GM12872 (cell line): Measurements from ENCODE around the gene ARMC10.

Experiments used
- CTCF ChIP-seq: IDR thresholded peaks from 3 replicates; pipeline ENCODE4 v1.5.1; 2011; ENCODE audit warnings: low read depth, mild to moderate bottlenecking, low read length, moderate library complexity; ENCODE audit not compliant: insufficient read depth

The ARMC10 gene

DNA sequence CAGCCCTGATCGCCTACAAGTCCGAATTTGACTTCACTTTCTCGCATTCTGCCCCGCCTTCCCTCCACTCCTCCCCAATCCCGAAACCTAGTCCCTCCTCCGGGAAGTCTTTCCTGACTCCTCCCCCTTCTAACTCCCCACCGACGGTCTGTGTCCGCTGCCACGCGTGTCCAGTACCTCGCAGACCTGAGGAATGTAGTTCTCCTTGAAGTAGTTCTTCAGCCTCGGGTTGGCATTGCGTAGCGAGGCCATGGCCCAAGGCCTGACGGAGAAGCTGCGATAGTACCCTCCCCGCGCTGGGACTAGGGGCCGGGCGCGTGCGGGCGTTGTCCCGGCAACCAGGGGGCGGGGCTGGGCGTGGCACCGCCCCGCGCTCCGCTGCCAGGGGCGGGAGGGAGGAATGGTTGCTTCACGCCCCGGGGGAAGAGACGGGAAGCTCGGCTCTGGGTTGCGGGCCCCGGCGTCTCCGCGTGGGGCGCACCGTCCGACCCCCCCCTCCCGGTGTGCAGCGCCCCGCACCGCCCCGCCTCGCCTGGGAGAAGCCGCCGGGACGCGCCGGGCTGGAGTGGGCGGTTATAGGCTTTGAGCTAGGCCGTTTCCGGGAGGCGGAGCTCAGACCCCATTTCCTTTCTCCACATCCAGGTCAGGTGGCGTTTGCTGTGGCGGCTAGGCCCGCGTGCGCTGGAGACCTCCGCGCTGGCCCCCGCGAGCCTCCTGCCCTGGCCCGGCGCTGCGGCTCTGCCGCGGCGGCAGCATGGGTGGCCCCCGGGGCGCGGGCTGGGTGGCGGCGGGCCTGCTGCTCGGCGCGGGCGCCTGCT is at the start of gene ARMC10, which contains the start of gene FBXL13:
TSS of gene ARMC10 (plus strand) at position 622 of the 818 bp plus-strand sequence. CDS start at position 755, 133 bp downstream.
TSS of gene FBXL13 (minus strand) at position 278 of the 818 bp plus-strand sequence.
- no peak for TF ChIP-seq CTCF

- TF ChIP-seq CTCF = no peak
Observed at GRCh38 chr7:103025341-103025740, 49.6 kb upstream of the ARMC10 start.

- no peak for TF ChIP-seq CTCF
Observed at GRCh38 chr7:103031024-103031423, 43.9 kb upstream of the ARMC10 start.

DNA sequence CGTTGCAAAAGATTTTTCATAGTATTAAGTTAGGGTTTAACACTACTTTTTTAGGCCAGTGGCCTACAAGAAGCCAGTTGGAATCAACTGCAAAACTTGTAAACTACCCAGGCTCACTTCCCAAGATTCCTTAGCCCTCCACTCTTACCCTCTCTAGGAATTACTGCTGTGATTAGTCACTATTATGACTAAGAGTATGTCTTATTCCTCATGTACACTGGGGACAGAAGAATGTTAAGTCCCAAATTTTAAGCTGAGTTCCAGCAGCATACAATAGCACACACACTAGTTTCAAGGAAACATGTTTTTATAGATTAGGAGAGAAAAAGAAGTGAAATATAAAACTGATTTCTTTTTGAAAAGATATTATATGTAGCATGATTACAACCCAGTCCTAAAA is 43.2 kb upstream of the ARMC10 start:
- no peak for TF ChIP-seq CTCF

DNA sequence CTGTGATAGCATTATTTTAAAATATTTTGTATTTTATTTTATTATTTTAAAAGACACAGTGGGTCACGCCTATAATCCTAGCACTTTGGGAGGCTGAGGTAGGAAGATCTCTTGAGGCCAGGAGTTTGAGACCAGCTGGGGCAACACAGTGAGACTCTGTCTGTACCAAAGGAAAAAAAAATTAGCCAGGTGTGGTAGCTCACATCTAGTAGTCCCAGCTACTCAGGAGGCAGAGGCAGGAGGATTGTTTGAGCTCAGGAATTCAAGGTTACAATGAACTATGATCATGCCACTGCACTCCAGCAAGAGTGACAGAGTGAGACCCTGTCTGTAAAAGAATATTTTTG is 37.5 kb upstream of the ARMC10 start:
- TF ChIP-seq CTCF = no peak

DNA sequence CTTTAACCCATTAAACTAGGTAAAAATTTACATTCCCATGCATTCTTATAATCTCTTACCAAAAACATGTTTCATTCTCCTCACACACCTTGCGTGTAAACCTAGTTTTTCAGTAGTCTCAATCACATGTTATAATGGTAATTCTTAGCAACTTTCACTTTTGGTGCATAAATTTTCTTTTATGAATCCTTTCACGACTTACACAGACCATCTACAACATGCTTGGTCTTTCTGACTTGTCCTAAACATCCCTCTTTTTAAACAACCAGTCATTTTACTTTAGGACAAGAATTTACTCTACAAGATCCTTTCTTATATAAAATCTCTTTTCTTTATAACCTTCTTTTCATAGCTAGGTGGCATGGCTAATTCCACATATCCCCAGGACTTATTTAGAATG is 26.1 kb upstream of the ARMC10 start:
- TF ChIP-seq CTCF = no peak

GRCh38 chr7:103051519-103051918 is 23.4 kb upstream of the ARMC10 start:
- TF ChIP-seq CTCF = no peak
